ENCODE results near the gene HDAC1.

HDAC1 gene

GRCh38 chr1:32327204-32327603, 35.3 kb downstream of the HDAC1 start:
- no peak for DNase-seq (ENCODE audit: extremely low spot score)
- TF ChIP-seq HDGF (IDR thresholded peaks at IDR 0.05; ENCODE audit: borderline replicate concordance) (no peak), ZNF384 (IDR thresholded peaks at IDR 0.05) (no peak), TARDBP (IDR thresholded peaks at IDR 0.05) (no peak), ARNT (IDR thresholded peaks at IDR 0.05) (no peak)
- TF ChIP-seq, protein P1, sequence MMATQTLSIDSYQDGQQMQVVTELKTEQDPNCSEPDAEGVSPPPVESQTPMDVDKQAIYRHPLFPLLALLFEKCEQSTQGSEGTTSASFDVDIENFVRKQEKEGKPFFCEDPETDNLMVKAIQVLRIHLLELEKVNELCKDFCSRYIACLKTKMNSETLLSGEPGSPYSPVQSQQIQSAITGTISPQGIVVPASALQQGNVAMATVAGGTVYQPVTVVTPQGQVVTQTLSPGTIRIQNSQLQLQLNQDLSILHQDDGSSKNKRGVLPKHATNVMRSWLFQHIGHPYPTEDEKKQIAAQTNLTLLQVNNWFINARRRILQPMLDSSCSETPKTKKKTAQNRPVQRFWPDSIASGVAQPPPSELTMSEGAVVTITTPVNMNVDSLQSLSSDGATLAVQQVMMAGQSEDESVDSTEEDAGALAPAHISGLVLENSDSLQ (IDR thresholded peaks at IDR 0.05): no peak
- CTCF ChIA-PET: no interaction called here
- POLR2A ChIA-PET: no interaction called here

GRCh38 chr1:32329931-32330466, 38.1 kb downstream of the HDAC1 start:
- DNase-seq (ENCODE audit: extremely low spot score): no peak
- ChIA-PET POLR2A (interaction anchor here (1.5 kb wide), 1 partner anchor 65 kb away, joined by 4 read pairs; the partner anchor contains the start of gene BSDC1), CTCF (no interaction called here)
- TF ChIP-seq FOXK2 (IDR thresholded peaks at IDR 0.05) (no peak), ARNT (IDR thresholded peaks at IDR 0.05) (no peak), L3MBTL2 (conservative IDR thresholded peaks at IDR 0.05) (no peak), SP1 (IDR thresholded peaks at IDR 0.05) (no peak), SUZ12 (IDR thresholded peaks at IDR 0.05) (no peak), CTBP1 (IDR thresholded peaks at IDR 0.05; ENCODE audit: borderline replicate concordance) (no peak), NFRKB (IDR thresholded peaks at IDR 0.05) (no peak), TARDBP (IDR thresholded peaks at IDR 0.05) (no peak), ZNF384 (IDR thresholded peaks at IDR 0.05) (no peak)
- TF ChIP-seq, protein P1 (IDR thresholded peaks at IDR 0.05): no peak

GRCh38 chr1:32330558-32331151, 38.8 kb downstream of the HDAC1 start:
- DNase-seq (ENCODE audit: extremely low spot score): no peak
- TF ChIP-seq SP1 (IDR thresholded peaks at IDR 0.05) (no peak), FOXM1 (IDR thresholded peaks at IDR 0.05; ENCODE audit: borderline replicate concordance) (no peak), HDGF (IDR thresholded peaks at IDR 0.05; ENCODE audit: borderline replicate concordance) (no peak)
- POLR2A ChIA-PET: interaction anchor here (1.0 to 1.5 kb wide), 2 partner anchors 21 to 64 kb away, joined by 3 to 4 read pairs; partner anchors contain the start of gene BSDC1
- CTCF ChIA-PET: interaction anchor here (1.3 kb wide), 1 partner anchor 9 kb away, joined by 4 read pairs; no protein-coding TSS in a partner anchor

DNA sequence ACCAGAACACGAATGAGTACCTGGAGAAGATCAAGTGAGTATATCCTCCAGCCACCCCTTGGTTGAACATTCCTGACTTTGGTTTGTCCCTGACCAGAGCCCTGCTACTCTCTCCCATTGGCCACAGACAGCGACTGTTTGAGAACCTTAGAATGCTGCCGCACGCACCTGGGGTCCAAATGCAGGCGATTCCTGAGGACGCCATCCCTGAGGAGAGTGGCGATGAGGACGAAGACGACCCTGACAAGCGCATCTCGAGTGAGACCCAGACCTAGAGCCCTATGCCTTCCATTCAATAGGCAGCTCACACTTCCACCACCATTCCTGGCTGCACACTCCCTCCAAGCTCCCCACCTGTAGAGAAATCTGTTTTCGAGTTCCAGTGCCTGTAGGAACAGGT, 39.7 kb downstream of the HDAC1 start:
- CTCF ChIA-PET: interaction anchor here (0.6 to 1.3 kb wide), 2 partner anchors 10 kb away, joined by 3 to 4 read pairs; no protein-coding TSS in a partner anchor
- POLR2A ChIA-PET: interaction anchor here (1.0 to 1.5 kb wide), 2 partner anchors 20 to 63 kb away, joined by 3 to 4 read pairs; partner anchors contain the start of gene BSDC1
- DNase-seq (ENCODE audit: extremely low spot score): no peak
- TF ChIP-seq FOXA1 (IDR thresholded peaks at IDR 0.05) (no peak), SUZ12 (IDR thresholded peaks at IDR 0.05) (no peak), NFRKB (IDR thresholded peaks at IDR 0.05) (no peak), SP1 (IDR thresholded peaks at IDR 0.05) (no peak), ARNT (IDR thresholded peaks at IDR 0.05) (no peak), ZNF384 (IDR thresholded peaks at IDR 0.05) (no peak), ELF4 (IDR thresholded peaks at IDR 0.05) (no peak), TARDBP (IDR thresholded peaks at IDR 0.05) (no peak), L3MBTL2 (conservative IDR thresholded peaks at IDR 0.05) (no peak), BHLHE40 (IDR thresholded peaks at IDR 0.05; ENCODE audit: borderline replicate concordance) (no peak), CTBP1 (IDR thresholded peaks at IDR 0.05; ENCODE audit: borderline replicate concordance) (no peak), FOXM1 (IDR thresholded peaks at IDR 0.05; ENCODE audit: borderline replicate concordance) (no peak), HDGF (IDR thresholded peaks at IDR 0.05; ENCODE audit: borderline replicate concordance) (no peak), FOXK2 (IDR thresholded peaks at IDR 0.05) (no peak), LEF1 (IDR thresholded peaks at IDR 0.05; ENCODE audit: borderline replicate concordance) (no peak)
- TF ChIP-seq, protein P1 (IDR thresholded peaks at IDR 0.05): no peak

DNA sequence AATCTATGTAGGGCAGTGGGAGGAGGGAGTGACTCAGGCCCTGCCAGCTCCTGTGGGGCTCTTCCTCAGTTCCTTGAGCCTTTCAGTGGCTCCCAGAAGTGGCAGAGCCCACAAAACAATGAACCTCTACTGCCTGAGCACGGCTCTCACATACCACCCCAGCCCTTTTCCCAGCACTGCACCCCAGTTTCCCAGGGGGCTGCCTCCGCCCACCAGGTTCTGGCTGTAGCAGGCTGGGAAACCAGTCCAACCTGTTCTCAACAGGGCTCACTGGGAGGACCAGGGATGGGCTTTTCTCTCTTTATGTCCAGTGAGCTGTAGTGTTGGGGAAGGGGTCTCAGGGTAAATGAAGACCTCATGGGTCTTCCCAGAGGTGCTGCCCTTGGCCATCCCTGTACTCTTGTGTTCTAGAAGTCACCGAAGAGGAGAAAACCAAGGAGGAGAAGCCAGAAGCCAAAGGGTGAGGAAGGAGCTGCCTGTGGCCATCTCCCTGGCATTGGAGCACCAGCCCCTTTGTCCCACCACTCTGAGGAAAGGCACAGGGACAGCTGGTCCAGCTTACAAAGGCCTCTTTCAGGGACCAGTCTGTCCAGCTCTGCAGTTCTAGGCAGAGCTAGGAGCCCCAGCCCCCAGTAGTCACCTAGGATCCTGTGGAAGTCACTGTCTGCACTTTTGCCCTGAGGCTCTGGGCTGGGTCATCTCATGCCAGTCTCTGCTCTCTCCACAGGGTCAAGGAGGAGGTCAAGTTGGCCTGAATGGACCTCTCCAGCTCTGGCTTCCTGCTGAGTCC, 40.6 kb downstream of the HDAC1 start:
- ChIA-PET CTCF (interaction anchor here (0.6 kb wide), 2 partner anchors 8 to 11 kb away, joined by 3 to 4 read pairs; no protein-coding TSS in a partner anchor), POLR2A (interaction anchor here (0.7 to 0.9 kb wide), 3 partner anchors 10 to 127 kb away, joined by 3 read pairs; partner anchors contain the start of genes BSDC1 and IQCC)
- no peak for DNase-seq (ENCODE audit: extremely low spot score)
- TF ChIP-seq ELF4 (IDR thresholded peaks at IDR 0.05) (no peak), L3MBTL2 (conservative IDR thresholded peaks at IDR 0.05) (no peak), NFRKB (IDR thresholded peaks at IDR 0.05) (no peak), SP1 (IDR thresholded peaks at IDR 0.05) (no peak), FOXK2 (IDR thresholded peaks at IDR 0.05) (no peak), LEF1 (IDR thresholded peaks at IDR 0.05; ENCODE audit: borderline replicate concordance) (no peak), BHLHE40 (IDR thresholded peaks at IDR 0.05; ENCODE audit: borderline replicate concordance) (no peak), HDGF (IDR thresholded peaks at IDR 0.05; ENCODE audit: borderline replicate concordance) (no peak), TARDBP (IDR thresholded peaks at IDR 0.05) (no peak), FOXM1 (IDR thresholded peaks at IDR 0.05; ENCODE audit: borderline replicate concordance) (no peak), FOXA1 (IDR thresholded peaks at IDR 0.05) (no peak), SUZ12 (IDR thresholded peaks at IDR 0.05) (no peak), CTBP1 (IDR thresholded peaks at IDR 0.05; ENCODE audit: borderline replicate concordance) (no peak), ZNF384 (IDR thresholded peaks at IDR 0.05) (no peak), ARNT (IDR thresholded peaks at IDR 0.05) (no peak)
- TF ChIP-seq, protein P1 (IDR thresholded peaks at IDR 0.05): no peak
